Measurements from ENCODE around the gene NDST1. TPM values are rescaled to one million over a fixed set of nuclear protein-coding genes. Genes with fewer than 3 reads are reported as not detected.

The NDST1 gene
- total and polyA plus RNA-seq, 10 donors: 6.1 to 360 (median 223) TPM

- no peak overlapping the region for H3K4me3 ChIP-seq
- intact Hi-C loops (cut with DNase I; ENCODE audit: low total_unique reads): no loop called here
Measured at GRCh38 chr5:150599917-150600511, 92.1 kb downstream of the NDST1 start.

GRCh38 chr5:150600616-150601490 is 92.9 kb downstream of the NDST1 start:
- Histone ChIP-seq H3K36me3 (no peaks in the 10 kb centered on the region), H3K4me3 (no peak overlapping the region), H3K9me3 (no peaks in the 10 kb centered on the region), H3K27ac (peak overlapping the region in 5 of 8 donors; percentile 27 to 68 (median 61)), H3K4me1 (peaks cover 0 to 84% (median 45%) of the 10 kb centered on the region in 6 donors), H3K27me3 (replicated peaks in 1 of 7) (no peaks in the 10 kb centered on the region)
- peak; percentile 69 for DNase-seq
- intact Hi-C loops (cut with DNase I; ENCODE audit: low total_unique reads): no loop called here
- WGBS, 5 donors: 64 to 80% (median 78%) methylated on average over 20 to 25 of the region's 25 CpGs
- TF ChIP-seq CTCF (IDR thresholded peaks at IDR 0.05 in 8 of 11, conservative IDR thresholded peaks at IDR 0.05 in 3 of 11) (no peak), POLR2AphosphoS5 (IDR thresholded peaks at IDR 0.05) (no peak), POLR2A (IDR thresholded peaks at IDR 0.05) (no peak)

More at GRCh38 chr5:150599917-150600511, 92.1 kb downstream of the NDST1 start:
- WGBS, 5 donors: 58 to 71% (median 64%) methylated on average over 11 of the region's 11 CpGs
- peaks cover 0 to 91% (median 48%) of the 10 kb centered on the region in 6 donors for H3K4me1 ChIP-seq
- H3K36me3 ChIP-seq: no peaks in the 10 kb centered on the region
- no peaks in the 10 kb centered on the region for H3K9me3 ChIP-seq
- TF ChIP-seq POLR2AphosphoS5 (IDR thresholded peaks at IDR 0.05) (peak; percentile 26 to 50 (median 45)), POLR2A (IDR thresholded peaks at IDR 0.05) (no peak), CTCF (IDR thresholded peaks at IDR 0.05 in 8 of 11, conservative IDR thresholded peaks at IDR 0.05 in 3 of 11) (no peak)
- no peaks in the 10 kb centered on the region for H3K27me3 ChIP-seq (replicated peaks in 1 of 7)
- DNase-seq: peak; percentile 78
- H3K27ac ChIP-seq: peak overlapping the region in 4 of 8 donors; percentile 45 to 68 (median 64)

GRCh38 chr5:150601491-150602345 is 93.8 kb downstream of the NDST1 start:
- H3K9me3 ChIP-seq: no peaks in the 10 kb centered on the region
- WGBS, 5 donors: 82 to 89% (median 85%) methylated on average over 11 to 16 of the region's 16 CpGs
- H3K27me3 ChIP-seq (replicated peaks in 1 of 7): no peaks in the 10 kb centered on the region
- TF ChIP-seq POLR2A (IDR thresholded peaks at IDR 0.05): no peak
- TF ChIP-seq POLR2AphosphoS5 (IDR thresholded peaks at IDR 0.05): no peak
- no peak for TF ChIP-seq CTCF (IDR thresholded peaks at IDR 0.05 in 8 of 11, conservative IDR thresholded peaks at IDR 0.05 in 3 of 11)
- peak; percentile 56 for DNase-seq
- no peaks in the 10 kb centered on the region for H3K36me3 ChIP-seq
- intact Hi-C loops (cut with DNase I; ENCODE audit: low total_unique reads): no loop called here
- peaks cover 0 to 86% (median 45%) of the 10 kb centered on the region in 6 donors for H3K4me1 ChIP-seq
- H3K4me3 ChIP-seq: no peak overlapping the region
- H3K27ac ChIP-seq: peak overlapping the region in 3 of 8 donors; percentile 27 to 68 (median 61)

Data from spleen (tissue), 11 donors.